ENCODE data around the gene PTPRC.

- TF ChIP-seq POLR2AphosphoS5 (IDR thresholded peaks at IDR 0.05; ENCODE audit: low read depth, low read length): no peak
- no peak for TF ChIP-seq SIN3A (IDR thresholded peaks at IDR 0.05; ENCODE audit: borderline replicate concordance, insufficient read depth, low read depth, low read length)
Observed at GRCh38 chr1:198649968-198650338, 11.1 kb downstream of the PTPRC start.
